B cell (primary cell): ENCODE measurements around the gene S100A14. TPM values are rescaled to one million over a fixed set of nuclear protein-coding genes. Genes with fewer than 3 reads are reported as not detected.

Source experiments
- ATAC-seq: fragments of 200-7000 bp; cut with Tn5 transposase; one replicate; pipeline ENCODE4 v1.10.0; 2021; ENCODE audit warnings: low read depth, mild to moderate bottlenecking, moderate number of reproducible peaks, moderate library complexity
- CTCF ChIA-PET: fragments of 350-600 bp; sonication (Branson Sonifier 250); formaldehyde crosslinking; loops from one replicate; lab custom pipeline; 2021; ENCODE audit warnings: antibody characterized with exemption, inconsistent platforms; lab: Charles Lee
- POLR2A ChIA-PET: fragments of 350-600 bp; sonication (Branson Sonifier 250); formaldehyde crosslinking; loops from one replicate; lab custom pipeline; 2021; ENCODE audit warnings: antibody characterized with exemption; lab: Charles Lee
- DNase-seq: peaks from one replicate; pipeline ENCODE4 v3.0.0; 2013
- H2AFZ ChIP-seq: 2 replicates; pipeline ENCODE4 v1.6.1; 2012; ENCODE audit warnings: mild to moderate bottlenecking, low read depth, low read length; ENCODE audit not compliant: insufficient read depth, poor library complexity, severe bottlenecking
- H3K27ac ChIP-seq, 2 donors: 1 replicate in 1 of 2; 2 replicates in 1 of 2; pipeline ENCODE4 v1.5.1; 2012 to 2013; ENCODE audit warnings: low read length in 2 of 2, mild to moderate bottlenecking in 2 of 2, moderate library complexity in 1 of 2
- H3K27me3 ChIP-seq, 4 experiments: fragments of 200-600 bp in 1 of 4; sonication (generic) in 1 of 4; replicated peaks in 1 of 4; 1 replicate in 2 of 4; 2 replicates in 2 of 4; pipeline versions ENCODE4 v1.6.1 to v1.7.0; 2013 to 2016; ENCODE audit warnings: low read length in 3 of 4, mild to moderate bottlenecking in 2 of 4, mixed read lengths in 1 of 4, moderate library complexity in 1 of 4; ENCODE audit not compliant: insufficient read depth in 4 of 4, control insufficient read depth in 3 of 4; ENCODE audit errors: control extremely low read depth in 1 of 4
- H3K36me3 ChIP-seq, 2 experiments: replicated peaks in 1 of 2; 1 replicate in 1 of 2; 2 replicates in 1 of 2; pipeline versions ENCODE4 v1.6.1 to v1.7.1; 2013; ENCODE audit warnings: low read length in 1 of 2; ENCODE audit not compliant: insufficient read depth in 2 of 2, control insufficient read depth in 1 of 2; ENCODE audit errors: control extremely low read depth in 1 of 2, extremely low read depth in 1 of 2
- H3K4me1 ChIP-seq, 2 donors: fragments of 200-600 bp in 1 of 2; sonication (generic) in 1 of 2; 1 replicate in 1 of 2; 2 replicates in 1 of 2; pipeline versions ENCODE4 v1.5.1 to v1.6.1; 2013 to 2017; ENCODE audit warnings: low read length in 2 of 2; ENCODE audit not compliant: control insufficient read depth in 2 of 2, insufficient read depth in 2 of 2
- H3K4me2 ChIP-seq: replicated peaks from 2 replicates; pipeline ENCODE3; 2012; ENCODE audit warnings: mild to moderate bottlenecking, low read depth, low read length; ENCODE audit not compliant: poor library complexity, severe bottlenecking
- H3K4me3 ChIP-seq, 5 experiments: fragments of 200-600 bp in 1 of 5; sonication (generic) in 1 of 5; 1 replicate in 3 of 5; 2 replicates in 2 of 5; pipeline versions ENCODE4 v1.5.1 to v1.7.0; 2011 to 2016; ENCODE audit warnings: low read length in 4 of 5, mild to moderate bottlenecking in 4 of 5, low read depth in 2 of 5, control low read depth in 1 of 5, moderate library complexity in 1 of 5; ENCODE audit not compliant: insufficient read depth in 1 of 5; ENCODE audit errors: control extremely low read depth in 1 of 5, extremely low read depth in 1 of 5
- H3K79me2 ChIP-seq: fragments of 200-600 bp; sonication (generic); one replicate; pipeline ENCODE4 v1.6.0; 2016; ENCODE audit warnings: low read length; ENCODE audit not compliant: control insufficient read depth, insufficient read depth
- H3K9ac ChIP-seq: fragments of 200-600 bp; sonication (generic); 2 replicates; pipeline ENCODE4 v1.6.1; 2017; ENCODE audit warnings: mild to moderate bottlenecking, low read length, moderate library complexity
- H3K9me3 ChIP-seq, 3 donors: one replicate each; pipeline versions ENCODE4 v1.6.1 to v1.7.1; 2013; ENCODE audit warnings: low read length in 2 of 3; ENCODE audit not compliant: control insufficient read depth in 2 of 3, insufficient read depth in 1 of 3; ENCODE audit errors: control extremely low read depth in 1 of 3
- H4K20me1 ChIP-seq: 2 replicates; pipeline ENCODE4 v1.6.0; 2012; ENCODE audit warnings: mild to moderate bottlenecking, low read length; ENCODE audit not compliant: insufficient read depth, control insufficient read depth, poor library complexity, severe bottlenecking
- H3K27ac Mint-ChIP-seq: one replicate; pipeline ENCODE4 v1.8.0; 2021; ENCODE audit warnings: mixed read lengths
- H3K27me3 Mint-ChIP-seq: one replicate; pipeline ENCODE4 v1.8.0; 2021; ENCODE audit warnings: mixed read lengths
- H3K4me1 Mint-ChIP-seq: one replicate; pipeline ENCODE4 v1.8.0; 2021; ENCODE audit warnings: mixed read lengths
- H3K4me3 Mint-ChIP-seq: one replicate; pipeline ENCODE4 v1.8.0; 2021; ENCODE audit warnings: mixed read lengths
- H3K9me3 Mint-ChIP-seq: one replicate; pipeline ENCODE4 v1.8.0; 2022; ENCODE audit warnings: mixed read lengths; ENCODE audit not compliant: insufficient read depth
- EZH2 ChIP-seq: IDR thresholded peaks from 2 replicates; pipeline ENCODE4 v1.6.1; 2012; ENCODE audit warnings: borderline replicate concordance, low read depth, mild to moderate bottlenecking, moderate library complexity, low read length; ENCODE audit not compliant: insufficient read depth, poor library complexity, severe bottlenecking
- WGBS: methylation state at CpG from one replicate; pipeline ENCODE4 v1.1.5; 2013; ENCODE audit warnings: missing lambda C conversion rate; ENCODE audit not compliant: insufficient coverage; 5-methylcytosine and 5-hydroxymethylcytosine counted together
- intact Hi-C: fragments of 100-400 bp; cut with micrococcal nuclease; formaldehyde crosslinking; loops from one replicate; pipeline ENCODE4 v1.10.0; 2022
- polyA plus RNA-seq: library from polyadenylated mRNA; depleted of rRNA; stranded (reverse); fragments of >200 nt; gene quantifications from 2 replicates; pipeline ENCODE4 v1.2.3, GENCODE V29; 2012
- total RNA-seq, 2 donors: library from RNA; stranded (reverse); fragments of 120-200 nt in 1 of 2; gene quantifications; 1 replicate in 1 of 2; 2 replicates in 1 of 2; pipeline versions ENCODE4 v1.2.3 to v1.2.4, GENCODE V29; 2013 to 2022
- TF ChIP-seq, protein P1 (sequence below): fragments of 200-600 bp; IDR thresholded peaks from one replicate; pipeline ENCODE4 v1.8.0; 2022; ENCODE audit warnings: antibody characterized with exemption, mild to moderate bottlenecking

The S100A14 gene
- total and polyA plus RNA-seq, 2 donors (not counting 1 experiment from before 2014, with no cell fraction given): not detected

DNA sequence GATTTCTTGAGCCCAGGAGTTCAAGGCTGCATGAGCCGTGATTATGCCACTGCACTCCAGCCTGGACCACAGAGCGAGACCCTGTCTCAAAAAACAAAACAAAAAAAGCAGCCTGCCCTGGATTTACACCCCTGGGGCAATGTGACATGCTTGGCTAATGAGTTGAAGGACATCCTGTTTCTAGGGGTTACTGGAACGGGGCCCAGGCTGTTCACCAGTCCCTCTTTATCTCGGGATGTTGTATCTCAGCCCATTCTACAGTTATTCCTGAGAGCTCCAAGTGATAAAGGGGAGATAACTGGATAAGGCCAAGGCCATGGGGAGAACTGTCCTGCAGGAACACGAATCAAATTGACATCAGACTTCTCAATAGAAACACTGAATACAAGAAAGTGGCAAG is 28.8 kb downstream of the S100A14 start:
- Histone ChIP-seq H3K79me2 (no peaks in the 10 kb centered on the region), H3K27me3 (no peaks in the 10 kb centered on the region), H3K9me3 (no peaks in the 10 kb centered on the region), H3K4me3 (no peak overlapping the region), H3K4me1 (no peaks in the 10 kb centered on the region), H2AFZ (no peak overlapping the region), H3K36me3 (no peaks in the 10 kb centered on the region), H4K20me1 (no peaks in the 10 kb centered on the region), H3K9ac (no peak overlapping the region), H3K4me2 (no peak overlapping the region), H3K27ac (no peak overlapping the region)
- ATAC-seq (no peak), DNase-seq (no peak)
- 73% methylated on average over 3 of the region's 5 CpGs for WGBS
- intact Hi-C loops: no loop called here
- no peak overlapping the region for H3K27ac Mint-ChIP-seq
- TF ChIP-seq EZH2: no peak
- TF ChIP-seq, protein P1, sequence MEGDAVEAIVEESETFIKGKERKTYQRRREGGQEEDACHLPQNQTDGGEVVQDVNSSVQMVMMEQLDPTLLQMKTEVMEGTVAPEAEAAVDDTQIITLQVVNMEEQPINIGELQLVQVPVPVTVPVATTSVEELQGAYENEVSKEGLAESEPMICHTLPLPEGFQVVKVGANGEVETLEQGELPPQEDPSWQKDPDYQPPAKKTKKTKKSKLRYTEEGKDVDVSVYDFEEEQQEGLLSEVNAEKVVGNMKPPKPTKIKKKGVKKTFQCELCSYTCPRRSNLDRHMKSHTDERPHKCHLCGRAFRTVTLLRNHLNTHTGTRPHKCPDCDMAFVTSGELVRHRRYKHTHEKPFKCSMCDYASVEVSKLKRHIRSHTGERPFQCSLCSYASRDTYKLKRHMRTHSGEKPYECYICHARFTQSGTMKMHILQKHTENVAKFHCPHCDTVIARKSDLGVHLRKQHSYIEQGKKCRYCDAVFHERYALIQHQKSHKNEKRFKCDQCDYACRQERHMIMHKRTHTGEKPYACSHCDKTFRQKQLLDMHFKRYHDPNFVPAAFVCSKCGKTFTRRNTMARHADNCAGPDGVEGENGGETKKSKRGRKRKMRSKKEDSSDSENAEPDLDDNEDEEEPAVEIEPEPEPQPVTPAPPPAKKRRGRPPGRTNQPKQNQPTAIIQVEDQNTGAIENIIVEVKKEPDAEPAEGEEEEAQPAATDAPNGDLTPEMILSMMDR: no peak
- H3K27me3 Mint-ChIP-seq: peaks cover 10% of the 10 kb centered on the region
- ChIA-PET POLR2A (no interaction called here), CTCF (interaction anchor here (1.0 to 2.8 kb wide), 3 partner anchors 11 to 17 kb away, joined by 3 to 14 read pairs (median 5); no protein-coding TSS in a partner anchor)
- no peaks in the 10 kb centered on the region for H3K9me3 Mint-ChIP-seq
- H3K4me1 Mint-ChIP-seq: no peaks in the 10 kb centered on the region
- no peak overlapping the region for H3K4me3 Mint-ChIP-seq

DNA sequence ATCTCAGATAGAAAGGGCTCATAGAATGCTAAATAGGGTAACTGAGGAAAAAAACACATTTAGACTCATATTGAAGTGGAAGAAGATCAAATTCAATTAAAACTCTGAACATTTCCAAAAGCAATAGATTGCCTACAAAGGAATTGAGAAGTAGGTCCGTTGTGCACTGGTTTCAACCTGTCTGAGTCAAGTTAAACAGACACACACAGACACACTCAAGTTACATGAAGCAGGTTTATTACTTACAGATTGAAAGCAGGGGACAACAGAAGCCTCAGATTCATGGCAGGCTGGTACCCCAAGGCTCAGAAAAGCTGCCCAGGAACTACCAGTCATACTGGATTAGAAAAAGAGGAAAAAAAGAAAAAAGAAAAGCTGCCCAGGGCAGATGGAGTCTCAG is 29.8 kb downstream of the S100A14 start:
- no peak overlapping the region for H3K27ac Mint-ChIP-seq
- CTCF ChIA-PET: interaction anchor here (1.0 to 2.8 kb wide), 3 partner anchors 12 to 17 kb away, joined by 3 to 14 read pairs (median 5); no protein-coding TSS in a partner anchor

More for the DNA sequence above, 29.8 kb downstream of the S100A14 start:
- WGBS: no CpG with 5 or more reads among the region's 1 CpG
- no peaks in the 10 kb centered on the region for H3K27me3 ChIP-seq
- Mint-ChIP-seq H3K27me3 (peaks cover 10% of the 10 kb centered on the region), H3K9me3 (no peaks in the 10 kb centered on the region), H3K4me1 (no peaks in the 10 kb centered on the region), H3K4me3 (no peak overlapping the region)
- no peaks in the 10 kb centered on the region for H3K9me3 ChIP-seq
- no peaks in the 10 kb centered on the region for H3K36me3 ChIP-seq
- H3K4me1 ChIP-seq: no peaks in the 10 kb centered on the region
- H3K79me2 ChIP-seq: no peaks in the 10 kb centered on the region
- no peak overlapping the region for H3K27ac ChIP-seq
- H3K4me2 ChIP-seq: no peak overlapping the region
- H3K9ac ChIP-seq: no peak overlapping the region
- POLR2A ChIA-PET: interaction anchor here (0.7 kb wide), 1 partner anchor 139 kb away, joined by 3 read pairs; no protein-coding TSS in a partner anchor
- ATAC-seq: no peak
- intact Hi-C loops: no loop called here
- H4K20me1 ChIP-seq: no peaks in the 10 kb centered on the region
- DNase-seq: no peak
- no peak overlapping the region for H3K4me3 ChIP-seq
- H2AFZ ChIP-seq: no peak overlapping the region
- TF ChIP-seq EZH2: no peak
- TF ChIP-seq, protein P1: no peak
